Right kidney (tissue), 1 donor: ENCODE data around the gene MAML3.
"Not testable (repeated sequence)": the region's sequence is repeated elsewhere in the genome, so short reads cannot be mapped to it uniquely, and the experiment has no call there.

Experiments used
- DNase-seq: peaks from one replicate; pipeline ENCODE4 v3.0.0-alpha.2; 2016

MAML3 gene

DNA sequence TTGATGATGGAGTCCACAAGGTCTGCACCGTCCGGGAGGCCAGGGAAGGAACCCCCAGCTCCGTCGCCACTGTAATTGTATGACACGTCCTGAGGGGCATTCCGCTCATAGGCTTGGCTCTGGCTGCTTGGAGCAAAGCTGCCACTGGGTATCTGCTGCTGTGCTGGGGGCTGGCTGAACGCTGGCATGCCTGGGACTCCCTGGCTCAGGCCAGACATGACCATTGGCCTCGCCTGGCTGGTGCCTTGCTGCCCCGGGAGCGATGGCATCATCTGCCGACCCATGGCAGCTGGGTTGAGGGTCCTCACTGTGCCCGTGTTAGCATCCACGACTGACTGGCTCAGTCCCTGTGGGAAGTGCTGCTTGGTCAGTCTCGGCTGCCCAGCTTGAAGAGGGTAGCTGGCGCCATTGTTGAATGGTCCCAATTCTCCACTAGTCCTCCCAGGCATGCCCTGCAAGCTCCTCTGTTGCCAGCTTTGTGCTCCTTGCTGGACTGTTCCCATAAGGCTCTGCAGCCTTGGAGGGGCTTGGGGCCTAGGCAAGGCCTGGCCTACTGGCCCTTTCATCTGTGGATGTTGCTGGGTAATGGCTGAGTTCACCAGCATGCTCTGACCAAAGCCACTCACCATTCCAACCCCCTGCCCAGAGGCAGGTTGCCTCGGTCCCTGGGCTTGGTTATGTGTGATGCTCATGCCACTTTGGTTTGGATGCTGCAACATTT, 434.4 kb downstream of the MAML3 start:
- DNase-seq = no peak

DNA sequence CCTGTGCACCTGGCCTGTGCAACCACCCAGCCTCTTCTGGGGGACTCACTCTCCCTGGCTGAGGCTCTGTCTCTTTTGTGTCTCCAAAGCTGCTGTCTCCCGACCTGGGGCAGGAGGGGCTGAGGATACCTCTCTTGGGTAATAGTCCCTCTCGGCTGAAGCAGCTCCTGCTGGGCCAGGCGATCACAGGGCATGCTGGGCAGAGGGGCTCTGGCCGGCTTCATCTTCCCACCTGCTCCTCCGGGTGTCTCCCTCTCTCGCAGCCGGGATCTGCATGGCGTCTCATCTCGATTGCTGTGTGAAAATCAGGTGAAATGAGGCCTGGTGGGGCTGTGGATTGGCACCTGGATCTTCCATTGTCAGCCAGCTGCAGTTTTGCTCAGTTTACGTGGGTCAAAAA, 435.2 kb downstream of the MAML3 start:
- DNase-seq = no peak

DNA sequence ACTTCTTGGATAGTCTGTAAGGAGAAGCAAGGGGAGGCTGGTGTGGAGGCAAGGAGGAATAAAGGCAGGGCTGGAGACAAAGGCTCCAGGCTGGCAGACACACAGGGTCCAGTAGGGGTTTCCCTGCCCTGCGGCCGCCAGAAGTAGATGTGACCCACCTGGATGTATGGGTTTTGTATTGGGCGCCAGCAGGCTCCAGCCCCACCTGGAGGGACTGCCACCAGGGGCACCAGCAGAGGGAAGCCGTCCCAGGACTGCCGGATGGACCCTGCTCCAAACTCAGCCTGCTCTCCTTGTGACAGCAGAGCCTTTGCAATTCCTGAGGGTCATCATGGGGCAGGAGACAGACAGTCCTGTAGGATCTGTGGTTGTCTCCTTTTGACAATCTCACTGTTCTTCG, 435.6 kb downstream of the MAML3 start:
- no peak for DNase-seq

DNA sequence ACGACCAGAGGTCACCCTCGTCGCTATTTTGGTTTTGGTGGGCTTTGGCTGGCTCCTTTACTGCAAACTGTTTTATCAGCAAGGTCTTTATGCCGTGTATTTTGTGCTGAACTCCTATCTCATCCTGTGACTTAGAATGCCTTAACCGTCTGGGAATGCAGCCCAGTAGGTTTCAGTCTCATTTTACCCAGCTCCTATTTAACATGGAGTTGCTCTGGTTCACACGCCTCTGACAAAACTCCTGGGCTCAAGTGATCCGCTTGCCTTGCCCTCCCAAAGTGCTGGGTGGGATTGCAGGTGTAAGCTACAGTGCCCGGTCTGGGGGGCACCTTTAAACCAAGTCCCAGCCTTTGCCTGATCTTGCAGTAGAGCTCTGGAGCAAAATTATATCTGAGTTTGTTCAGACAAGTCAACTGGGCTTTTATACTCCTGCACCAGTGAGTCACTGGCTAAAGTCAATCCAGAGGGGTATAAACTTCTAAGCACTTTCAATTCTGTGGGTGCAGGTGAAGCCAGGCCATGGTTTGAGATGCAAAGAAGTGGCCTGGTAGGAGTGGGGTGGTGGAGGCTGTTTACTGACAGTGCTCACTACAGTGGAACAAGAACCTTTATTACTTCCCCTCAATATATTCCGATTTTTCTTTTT, 438.1 kb downstream of the MAML3 start:
- DNase-seq = no peak

DNA sequence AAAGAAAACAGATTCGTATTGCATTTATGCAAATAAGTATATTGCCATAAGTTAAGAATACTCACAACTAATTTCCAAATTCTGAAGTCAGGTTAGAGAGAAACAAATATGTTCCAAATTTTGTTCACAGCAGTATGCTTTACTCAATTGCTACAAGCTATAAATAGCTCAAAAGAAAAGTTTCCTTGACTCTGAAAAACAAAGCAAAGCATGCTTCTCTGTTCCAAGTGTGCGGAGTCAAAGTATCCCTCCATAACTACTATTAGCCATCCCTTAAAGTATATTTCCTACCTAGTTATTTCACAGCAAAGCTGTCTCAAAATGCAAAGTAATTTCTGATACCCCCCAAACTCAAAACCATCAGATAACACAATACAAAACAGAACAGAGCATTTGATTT, 441.1 kb downstream of the MAML3 start:
- no peak for DNase-seq

DNA sequence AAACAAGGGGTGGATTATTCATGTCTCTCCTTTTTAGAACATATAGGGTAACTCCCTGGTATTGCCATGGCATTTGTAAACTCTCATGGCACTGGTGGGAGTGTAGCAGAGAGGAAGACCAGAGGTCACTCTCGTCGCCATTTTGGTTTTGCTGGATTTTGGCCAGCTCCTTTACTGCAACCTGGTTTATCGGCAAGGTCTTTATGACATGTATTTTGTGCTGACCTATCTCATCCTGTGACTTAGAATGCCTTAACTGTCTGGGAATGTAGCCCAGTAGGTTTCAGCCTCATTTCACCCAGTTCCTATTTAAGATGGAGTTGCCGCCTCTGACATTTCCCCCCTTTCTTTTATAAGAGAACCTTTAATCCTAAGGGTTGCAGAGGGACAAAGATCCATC, 442.5 kb downstream of the MAML3 start:
- DNase-seq = no peak

DNA sequence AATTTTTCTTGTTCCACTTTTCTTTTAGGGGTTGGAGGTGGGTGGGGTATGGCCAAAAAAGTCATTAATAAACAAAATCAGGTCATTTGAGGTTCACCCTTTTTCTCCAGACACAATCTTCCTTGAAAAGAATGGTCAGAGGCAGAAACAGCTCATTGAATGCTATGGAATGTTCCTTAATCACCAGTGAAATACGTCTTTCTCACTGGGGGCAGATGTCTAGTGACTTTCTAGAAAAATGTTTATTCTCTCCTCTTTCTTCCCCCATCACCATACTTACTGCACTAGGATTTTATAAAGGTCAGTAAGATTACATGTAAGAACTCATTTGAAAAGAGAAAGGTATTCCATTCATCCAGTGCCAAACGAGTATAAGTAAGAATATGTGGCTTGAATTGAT, 443.9 kb downstream of the MAML3 start:
- no peak for DNase-seq

DNA sequence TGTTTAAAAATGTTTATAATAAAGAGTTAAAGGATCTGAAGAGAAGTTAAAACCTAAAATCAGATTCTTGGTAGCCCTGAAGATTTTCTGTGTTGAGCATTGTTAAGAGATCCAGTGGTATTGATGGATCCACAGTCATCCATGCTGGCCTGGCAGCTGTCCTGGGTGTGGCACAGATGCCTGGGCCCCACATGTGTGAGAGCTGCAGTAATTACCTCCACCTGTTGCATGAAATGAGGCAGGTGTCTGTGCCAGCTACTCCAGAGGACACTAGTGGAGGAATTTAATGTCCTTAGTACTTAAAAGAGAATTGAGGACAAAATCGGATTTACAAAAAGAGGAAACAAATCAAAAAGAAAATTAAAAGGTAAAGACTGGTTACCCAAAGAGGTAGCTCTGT, 444.3 kb downstream of the MAML3 start:
- DNase-seq = no peak

DNA sequence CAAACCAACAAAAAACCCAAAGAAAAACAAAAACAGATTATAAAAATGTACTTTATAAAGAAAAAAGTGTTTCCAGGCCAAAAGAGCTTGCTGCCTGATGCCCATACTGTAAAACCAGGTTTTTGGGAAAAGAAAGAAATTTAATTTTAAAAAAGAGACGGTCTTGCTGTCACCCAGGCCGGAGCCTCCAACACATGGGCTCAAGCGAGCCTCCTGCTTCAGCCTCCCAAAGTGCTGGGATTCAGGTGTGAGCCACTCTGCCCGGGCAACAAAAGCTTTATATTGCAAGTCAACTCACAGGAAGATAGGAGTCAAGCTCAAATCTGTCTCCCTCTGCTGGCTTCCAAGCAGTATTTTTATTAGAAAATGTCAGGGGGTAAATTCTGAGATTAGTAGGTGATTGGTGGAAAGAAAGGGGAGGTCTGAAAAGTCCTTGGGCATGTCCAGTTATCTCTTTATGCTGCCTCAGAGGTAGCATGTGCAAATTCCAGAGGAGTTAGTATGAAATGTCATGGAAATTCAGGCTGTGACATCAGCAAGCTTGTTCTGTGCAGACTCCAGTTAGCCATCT, 449.0 kb downstream of the MAML3 start:
- no peak for DNase-seq

DNA sequence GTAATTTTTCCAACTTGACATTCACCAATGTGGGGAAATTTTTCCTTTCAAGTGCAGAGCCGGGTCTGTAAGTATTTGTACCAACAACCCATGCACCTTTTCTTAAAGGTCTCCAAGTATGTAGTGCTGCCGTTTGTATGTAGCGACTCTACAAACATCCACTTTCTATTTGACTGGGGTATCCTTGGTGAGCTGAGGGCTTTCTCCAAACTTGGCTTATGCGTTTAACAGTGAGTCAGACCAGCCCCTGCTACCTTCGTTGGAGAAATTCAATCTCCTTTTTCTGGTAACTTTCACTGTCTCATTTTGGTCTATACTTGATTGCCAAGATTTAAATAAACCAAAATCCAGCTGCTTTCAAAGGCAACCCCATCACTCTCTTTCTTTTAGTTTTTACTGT, 453.4 kb downstream of the MAML3 start:
- DNase-seq = no peak

DNA sequence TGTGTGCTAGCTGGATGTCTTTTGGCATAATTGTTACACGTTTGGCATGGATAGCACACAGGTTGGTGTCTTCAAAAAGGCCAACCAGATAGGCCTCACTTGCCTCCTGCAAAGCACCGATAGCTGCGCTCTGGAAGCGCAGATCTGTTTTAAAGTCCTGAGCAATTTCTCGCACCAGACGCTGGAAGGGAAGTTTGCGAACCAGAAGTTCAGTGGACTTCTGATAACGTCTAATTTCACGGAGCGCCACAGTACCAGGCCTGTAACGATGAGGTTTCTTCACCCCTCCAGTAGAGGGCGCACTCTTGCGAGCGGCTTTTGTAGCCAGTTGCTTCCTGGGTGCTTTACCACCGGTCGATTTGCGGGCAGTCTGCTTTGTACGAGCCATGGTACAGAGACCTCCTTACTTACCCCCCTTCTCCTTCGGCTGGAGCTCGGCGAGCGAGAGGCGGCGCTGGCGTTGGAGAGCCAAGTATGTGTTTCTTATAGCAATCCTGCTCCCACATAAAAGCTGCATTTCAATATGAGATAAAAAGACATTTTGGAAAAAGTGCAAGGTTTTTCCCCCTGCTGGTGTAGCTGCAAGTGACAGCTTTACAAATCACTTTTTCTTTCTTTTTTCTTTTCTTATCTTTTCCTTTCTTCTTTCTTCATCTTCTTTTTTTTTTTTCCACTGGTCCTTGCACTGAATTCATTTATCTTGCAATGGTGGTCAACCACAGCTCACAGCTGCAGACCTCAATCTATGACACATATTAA, 455.6 kb downstream of the MAML3 start:
- not testable (repeated sequence) for DNase-seq

DNA sequence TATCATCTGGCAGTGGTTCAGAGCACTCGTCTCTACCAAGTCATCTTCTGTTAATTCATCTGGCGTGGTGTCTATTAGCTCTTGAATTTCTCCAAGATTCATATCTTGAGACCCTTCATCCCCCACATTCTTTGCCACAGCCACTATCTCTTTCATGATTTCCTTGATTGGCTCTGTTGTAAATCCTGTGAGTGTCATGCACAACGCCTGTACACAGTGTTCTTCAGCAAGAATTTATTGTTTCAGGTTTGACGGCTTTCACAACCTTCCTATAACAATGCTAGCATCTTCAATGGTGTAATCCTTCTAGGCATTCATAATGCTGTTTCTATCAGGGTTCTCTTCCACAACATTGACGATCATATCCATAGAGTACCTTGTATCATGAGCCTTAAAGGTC, 457.5 kb downstream of the MAML3 start:
- no peak for DNase-seq

DNA sequence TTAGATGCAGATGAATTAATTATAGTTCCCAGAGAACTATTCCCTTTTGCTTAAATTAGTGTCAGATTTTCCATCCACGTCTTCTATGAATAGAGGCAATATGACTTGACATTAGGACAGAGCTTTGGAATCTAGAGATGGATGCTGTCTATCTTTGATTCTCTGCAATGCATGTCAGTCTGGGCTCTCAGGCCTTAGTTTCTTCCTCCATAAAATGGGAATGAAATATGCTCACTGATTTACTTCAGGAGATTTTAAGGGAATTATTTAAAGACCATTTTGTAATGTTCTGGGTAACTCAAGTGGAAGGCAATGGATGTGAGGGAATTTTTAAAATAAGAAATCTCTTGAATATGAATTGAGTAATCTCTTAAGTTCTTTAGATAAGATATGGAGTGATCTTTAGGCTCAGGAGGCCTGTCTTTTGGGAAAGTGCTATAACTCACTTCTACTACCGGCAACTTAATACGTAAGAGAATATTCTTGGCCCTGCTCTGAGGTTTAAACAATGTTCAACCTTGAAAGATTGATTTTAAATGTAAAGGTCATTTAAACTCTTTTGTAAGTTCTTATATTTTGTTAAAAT, 459.4 kb downstream of the MAML3 start:
- no peak for DNase-seq

DNA sequence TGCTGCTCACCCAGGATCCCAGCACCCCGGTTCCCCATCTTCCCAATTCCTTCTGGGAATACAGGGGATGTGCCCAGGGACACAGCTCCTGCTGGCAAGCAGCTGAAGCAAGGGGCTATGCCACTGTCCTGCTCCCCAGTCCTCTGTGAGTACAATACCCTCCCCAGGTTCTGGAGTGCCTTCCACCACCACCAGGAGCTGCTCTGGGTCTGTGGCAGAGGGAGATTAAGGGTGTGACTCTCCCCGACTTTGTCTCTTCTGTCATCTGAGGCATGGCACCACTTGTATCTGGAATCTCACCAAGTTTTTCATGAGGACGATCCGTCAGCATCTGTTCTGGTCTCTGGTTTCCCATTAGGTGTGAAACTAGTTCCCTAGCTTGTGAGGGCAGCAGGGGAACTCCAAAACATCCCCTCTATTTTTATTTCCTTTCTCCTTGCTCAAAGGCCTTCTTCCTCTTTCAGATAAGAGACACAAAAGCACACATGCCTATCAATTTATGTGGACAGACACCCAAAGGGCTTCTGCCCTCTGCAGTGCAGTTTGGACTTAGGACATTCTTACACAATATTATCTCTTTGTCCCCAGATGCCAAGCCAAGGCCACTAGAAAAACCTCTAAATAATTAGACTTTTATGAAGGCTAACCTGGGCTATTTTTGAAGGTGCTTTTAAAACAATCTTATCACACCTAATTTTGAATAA, 461.5 kb downstream of the MAML3 start:
- DNase-seq = no peak

DNA sequence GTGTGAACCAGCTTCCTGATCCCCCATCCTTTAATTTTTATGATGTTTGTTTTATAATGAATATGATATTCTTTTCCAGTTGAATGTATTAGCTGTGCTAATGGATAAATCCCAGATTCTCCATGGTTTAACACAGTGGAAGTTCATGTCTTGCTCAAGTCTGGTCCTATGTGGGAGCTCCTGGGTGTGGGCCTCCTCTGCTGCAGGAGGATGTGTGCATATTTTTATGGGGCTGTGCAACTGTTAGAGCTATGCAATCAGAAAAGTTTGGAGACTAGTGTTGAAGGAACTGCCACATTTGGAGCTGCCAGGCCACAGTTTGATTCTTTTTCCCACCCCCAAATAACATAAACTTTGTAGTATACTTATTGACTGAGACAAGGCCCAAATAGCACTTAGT, 463.6 kb downstream of the MAML3 start:
- DNase-seq = no peak

DNA sequence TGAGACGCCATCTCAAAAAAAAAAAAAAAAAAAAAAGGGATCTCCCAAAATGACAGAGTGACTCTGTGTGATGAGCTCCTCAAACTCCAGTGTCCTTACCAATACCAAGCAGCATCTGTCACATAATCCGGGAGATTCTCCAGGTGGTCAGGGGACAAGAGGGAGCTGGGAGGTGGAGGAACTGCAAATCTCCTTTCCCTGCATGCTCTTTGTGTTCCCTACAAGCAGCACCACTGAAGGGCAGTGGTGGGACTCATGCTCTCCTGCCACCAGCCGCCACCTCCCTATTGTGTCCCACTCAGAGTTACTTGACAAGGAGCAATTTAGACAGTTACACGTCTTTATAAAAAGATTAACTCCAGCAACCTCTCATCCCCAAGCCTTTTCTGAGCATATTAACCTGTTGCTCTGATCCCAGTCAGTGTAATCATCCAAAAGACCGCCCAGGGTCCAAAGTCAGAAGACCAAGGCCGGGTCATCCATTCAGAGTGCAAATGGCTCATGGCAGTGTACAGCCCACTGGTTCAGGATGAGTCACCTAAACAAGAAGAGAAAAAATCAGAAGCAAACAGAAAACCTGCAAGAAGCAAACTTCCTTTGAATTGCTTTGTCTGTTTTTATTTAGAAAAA, 464.8 kb downstream of the MAML3 start:
- DNase-seq = no peak

DNA sequence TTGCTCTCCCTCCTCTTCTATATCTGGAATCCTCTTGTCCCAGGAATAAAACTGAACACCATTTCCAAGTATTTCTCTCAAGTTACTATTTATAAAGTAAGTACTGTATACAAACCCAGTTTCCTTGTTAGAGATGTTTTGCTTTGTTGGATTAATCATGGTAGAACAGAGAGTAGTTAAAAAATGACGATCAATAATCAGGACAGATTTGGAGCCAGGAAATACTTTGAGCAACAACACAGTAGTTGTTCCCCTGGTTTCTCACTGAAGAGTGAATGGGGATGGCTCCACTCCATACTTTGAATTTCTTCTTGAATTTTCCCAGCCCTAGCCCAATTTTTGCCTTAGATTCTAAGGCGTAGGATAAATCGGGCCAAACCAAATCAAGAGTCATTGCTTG, 467.0 kb downstream of the MAML3 start:
- DNase-seq = no peak

DNA sequence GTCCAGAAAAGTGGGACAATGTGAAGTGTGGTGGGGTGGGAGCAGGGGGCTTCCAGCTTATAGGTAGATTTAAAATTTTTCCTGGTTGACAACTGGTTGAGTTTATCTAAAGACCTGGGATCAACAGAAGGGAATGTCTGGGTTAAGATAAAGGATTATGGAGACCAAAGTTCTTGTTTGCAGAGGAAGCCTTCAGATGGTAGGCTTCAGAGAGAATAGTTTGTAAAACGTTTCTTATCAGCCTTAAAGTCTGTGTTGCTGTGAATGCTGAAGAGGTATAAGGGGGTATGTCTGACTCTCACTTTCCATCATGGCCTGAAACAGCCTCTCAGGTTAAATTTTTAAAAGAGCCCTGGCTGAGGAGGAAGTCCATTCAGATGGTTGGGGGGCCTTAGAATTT, 467.9 kb downstream of the MAML3 start:
- DNase-seq = no peak

DNA sequence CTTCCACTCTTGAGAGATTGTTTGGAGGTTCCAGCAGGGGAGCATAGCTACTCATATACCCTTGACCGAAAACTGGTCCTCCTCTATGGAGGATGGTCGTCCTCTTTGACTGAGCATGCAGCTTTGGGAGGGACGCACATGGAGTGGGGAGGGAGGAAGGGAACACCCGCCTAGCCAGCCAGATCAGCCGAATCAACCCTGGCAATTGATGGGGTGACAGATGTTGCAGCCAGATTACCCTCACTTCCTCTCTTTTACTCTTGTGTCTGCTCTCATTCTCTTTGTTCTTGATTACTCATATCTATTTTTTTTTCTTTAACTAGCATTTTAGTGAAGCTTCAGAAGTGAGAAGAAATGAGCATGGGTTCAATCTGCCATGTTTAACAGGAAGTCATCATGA, 468.8 kb downstream of the MAML3 start:
- no peak for DNase-seq

DNA sequence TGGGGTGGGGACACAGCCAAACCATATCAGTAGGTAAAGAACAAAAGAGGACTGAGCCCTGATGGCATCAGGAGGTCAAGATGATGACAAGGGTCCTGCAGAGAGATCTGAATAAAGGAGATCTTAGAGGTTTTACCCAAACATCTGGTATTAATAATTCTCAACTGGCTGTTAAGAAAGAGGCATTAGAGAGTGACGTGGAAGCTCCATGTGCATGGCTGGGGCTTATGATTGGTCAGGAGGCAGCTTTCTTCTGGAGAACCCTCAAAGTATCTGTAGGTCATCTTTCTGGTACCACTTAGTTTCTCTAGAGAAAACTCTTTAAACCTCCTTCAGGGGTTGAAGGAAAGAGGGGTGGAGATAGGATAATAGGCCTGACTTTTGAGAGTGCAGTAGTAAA, 469.6 kb downstream of the MAML3 start:
- no peak for DNase-seq

DNA sequence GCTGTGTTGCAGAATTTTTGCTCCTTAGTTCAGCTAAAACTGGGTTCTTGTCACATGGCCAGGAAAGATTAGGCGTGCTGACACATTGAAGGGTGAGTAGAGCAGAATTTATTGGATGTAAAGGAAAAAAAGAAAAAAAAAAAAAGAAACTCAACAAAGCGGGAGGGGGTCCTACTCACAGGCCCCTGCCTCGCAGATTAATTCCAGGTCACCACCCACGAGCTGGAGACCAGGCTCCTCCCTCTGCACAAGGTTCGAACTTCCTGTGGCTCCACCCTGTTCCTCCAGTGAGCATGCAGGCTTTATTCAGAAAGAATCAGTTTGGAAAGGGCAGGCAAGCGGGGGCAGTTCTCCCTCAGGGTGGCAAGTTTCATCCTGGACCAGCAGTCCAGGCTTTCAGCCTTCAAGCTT, 471.2 kb downstream of the MAML3 start:
- DNase-seq = no peak

DNA sequence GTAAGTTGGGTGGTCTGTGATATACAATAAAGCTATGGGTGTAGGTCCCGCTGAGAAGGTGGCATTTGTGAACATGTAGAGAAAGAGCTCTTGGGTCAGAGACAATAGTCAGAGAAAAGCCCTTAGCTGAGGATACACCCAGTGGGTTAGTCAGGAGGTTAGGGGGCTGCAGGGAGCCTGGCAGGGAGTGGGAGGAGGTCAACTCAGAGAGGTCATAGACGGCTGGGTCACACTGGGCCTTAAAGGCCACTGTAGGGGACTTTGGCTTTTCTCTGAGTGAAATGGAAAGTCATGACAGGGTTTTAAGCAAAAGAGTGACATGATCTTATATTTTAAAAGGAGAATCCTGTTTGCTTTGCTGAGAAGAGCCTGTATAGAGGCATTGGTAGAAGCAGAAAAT, 471.7 kb downstream of the MAML3 start:
- no peak for DNase-seq
